ENCODE data around the gene TNNT3.

- TF ChIP-seq, protein P1, sequence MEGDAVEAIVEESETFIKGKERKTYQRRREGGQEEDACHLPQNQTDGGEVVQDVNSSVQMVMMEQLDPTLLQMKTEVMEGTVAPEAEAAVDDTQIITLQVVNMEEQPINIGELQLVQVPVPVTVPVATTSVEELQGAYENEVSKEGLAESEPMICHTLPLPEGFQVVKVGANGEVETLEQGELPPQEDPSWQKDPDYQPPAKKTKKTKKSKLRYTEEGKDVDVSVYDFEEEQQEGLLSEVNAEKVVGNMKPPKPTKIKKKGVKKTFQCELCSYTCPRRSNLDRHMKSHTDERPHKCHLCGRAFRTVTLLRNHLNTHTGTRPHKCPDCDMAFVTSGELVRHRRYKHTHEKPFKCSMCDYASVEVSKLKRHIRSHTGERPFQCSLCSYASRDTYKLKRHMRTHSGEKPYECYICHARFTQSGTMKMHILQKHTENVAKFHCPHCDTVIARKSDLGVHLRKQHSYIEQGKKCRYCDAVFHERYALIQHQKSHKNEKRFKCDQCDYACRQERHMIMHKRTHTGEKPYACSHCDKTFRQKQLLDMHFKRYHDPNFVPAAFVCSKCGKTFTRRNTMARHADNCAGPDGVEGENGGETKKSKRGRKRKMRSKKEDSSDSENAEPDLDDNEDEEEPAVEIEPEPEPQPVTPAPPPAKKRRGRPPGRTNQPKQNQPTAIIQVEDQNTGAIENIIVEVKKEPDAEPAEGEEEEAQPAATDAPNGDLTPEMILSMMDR (conservative IDR thresholded peaks at IDR 0.05; ENCODE audit: low read depth, low read length): no peak
- TF ChIP-seq POLR2A (IDR thresholded peaks at IDR 0.05; ENCODE audit: low read depth, low read length): no peak
- TF ChIP-seq FOS (IDR thresholded peaks at IDR 0.05; ENCODE audit: low read depth, low read length): no peak
- TF ChIP-seq MXI1 (IDR thresholded peaks at IDR 0.05; ENCODE audit: borderline replicate concordance, low read depth, low read length): no peak
- no peak for TF ChIP-seq RAD21 (IDR thresholded peaks at IDR 0.05; ENCODE audit: low read length)
- TF ChIP-seq MAFK (IDR thresholded peaks at IDR 0.05; ENCODE audit: low read depth, low read length): no peak
- TF ChIP-seq CEBPB (IDR thresholded peaks at IDR 0.05; ENCODE audit: low read depth, low read length): no peak
- TF ChIP-seq CHD1 (IDR thresholded peaks at IDR 0.05; ENCODE audit: low read depth, low read length): no peak
These were observed 17.5 kb downstream of the TNNT3 start for GRCh38 chr11:1936781-1937615.

All from IMR-90 (cell line).